Measurements from ENCODE around the gene TFIP11.

Gene TFIP11

DNA sequence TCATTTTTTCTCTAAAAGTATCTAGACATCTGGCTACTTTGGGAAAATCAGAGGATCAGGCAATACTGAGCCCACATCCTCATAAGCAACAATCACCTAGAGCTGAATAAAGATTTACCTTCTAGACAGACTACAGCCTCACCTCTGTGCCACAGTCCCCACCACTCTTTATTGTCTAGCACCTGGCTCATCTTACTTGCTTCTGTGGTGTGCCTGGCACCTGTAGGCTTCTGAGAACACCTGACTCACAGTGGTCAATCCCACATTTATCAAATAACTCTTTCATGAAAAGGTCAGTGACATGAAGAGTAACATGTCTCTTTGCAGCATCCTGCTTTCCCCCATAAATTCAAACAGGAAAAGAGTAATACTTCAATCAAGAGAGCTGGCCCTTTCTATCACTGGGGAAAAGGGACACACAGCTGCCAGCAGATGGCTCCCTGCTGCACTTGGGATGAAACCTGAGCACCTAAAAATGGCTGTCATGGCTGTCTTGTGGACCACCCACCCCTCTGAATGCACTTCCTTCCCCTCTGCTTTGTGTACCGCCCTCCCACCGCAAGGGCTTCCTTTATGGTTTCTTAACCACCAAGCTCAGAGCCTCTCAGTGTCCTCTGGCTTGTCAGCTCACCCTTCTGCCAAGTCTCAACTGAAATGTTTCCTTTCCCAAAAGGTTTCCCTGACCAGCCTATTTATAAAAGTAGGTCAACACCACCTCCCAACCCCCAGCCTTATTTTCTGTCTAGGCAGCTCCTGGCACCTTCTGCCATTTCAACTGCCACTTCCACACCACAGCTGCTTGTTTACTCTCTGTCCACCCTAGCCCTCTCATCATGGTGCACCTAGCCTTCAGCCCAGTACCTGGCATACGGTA is 9.3 kb downstream of the TFIP11 start:
- DNase-seq, result no peak

DNA sequence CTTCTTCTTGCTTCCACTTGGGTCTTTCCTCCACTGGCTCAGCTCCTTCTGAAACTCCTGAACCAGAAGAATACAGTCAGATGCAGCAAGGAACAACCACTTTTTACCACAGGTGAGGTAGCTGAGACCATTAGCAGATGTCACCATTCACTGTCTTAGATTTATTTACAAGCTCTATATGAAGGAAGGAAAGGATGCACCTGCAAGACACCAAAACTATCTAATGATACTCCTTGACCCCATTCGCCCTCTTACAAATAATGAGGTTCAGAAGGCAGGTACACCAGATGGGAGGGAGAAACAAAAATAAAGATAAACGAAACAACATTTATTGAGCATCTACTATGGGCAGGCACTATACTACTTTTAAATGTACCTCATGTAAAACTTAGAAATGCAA is 10.3 kb downstream of the TFIP11 start:
- no peak for DNase-seq

- DNase-seq, result no peak
Observed at GRCh38 chr22:26499188-26499703, 13.0 kb downstream of the TFIP11 start.

GRCh38 chr22:26496456-26496855 is 15.8 kb downstream of the TFIP11 start:
- DNase-seq, result no peak

DNA sequence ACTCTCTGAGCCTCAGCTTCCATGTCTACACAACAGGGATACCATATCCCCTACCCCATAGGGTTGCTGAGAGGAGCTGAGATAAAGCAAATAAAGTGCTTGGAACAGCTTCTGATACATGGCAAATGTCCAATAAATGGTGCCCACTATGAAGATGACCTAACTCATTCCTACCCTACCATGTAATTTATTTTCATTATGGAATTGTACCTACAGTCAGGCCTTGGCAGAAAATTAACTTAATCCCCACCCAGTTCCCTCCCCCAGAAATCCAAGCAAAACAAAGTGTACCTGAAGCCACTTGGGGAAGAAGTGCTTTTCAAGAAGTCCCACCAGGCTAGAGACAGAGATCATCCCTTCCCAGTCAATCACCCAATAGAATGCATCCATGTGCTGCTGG is 17.8 kb downstream of the TFIP11 start:
- DNase-seq, result no peak

GRCh38 chr22:26492220-26492619 is 20.1 kb downstream of the TFIP11 start:
- no peak for DNase-seq

DNA sequence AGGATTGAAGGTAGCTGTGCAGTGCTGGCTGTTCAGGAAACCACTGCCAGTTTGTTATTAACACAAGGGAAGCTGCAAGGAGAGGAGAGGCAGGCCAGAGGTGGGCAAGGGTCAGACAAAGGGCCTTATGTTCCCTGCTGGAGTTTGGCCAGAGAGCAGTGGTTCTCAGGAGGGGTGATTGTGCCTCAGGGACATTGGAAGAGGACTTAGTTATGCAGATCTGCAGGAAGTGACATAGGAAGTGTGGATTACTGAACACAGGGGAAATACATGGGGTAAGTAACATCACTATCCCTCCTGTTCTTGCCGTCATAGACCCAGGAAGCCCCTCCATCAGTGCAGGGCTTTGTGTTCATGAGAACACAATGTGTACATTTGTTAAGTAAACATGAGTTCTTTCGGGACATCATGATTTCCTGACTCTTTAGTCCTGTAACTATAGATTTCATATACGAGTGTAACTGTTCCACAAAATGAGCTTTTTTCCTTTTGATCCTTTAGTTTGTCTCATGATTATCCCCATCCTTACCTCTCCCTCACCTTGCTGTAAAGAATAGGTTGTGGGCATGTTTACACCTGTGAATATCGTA is 22.7 kb downstream of the TFIP11 start:
- DNase-seq, result no peak

DNA sequence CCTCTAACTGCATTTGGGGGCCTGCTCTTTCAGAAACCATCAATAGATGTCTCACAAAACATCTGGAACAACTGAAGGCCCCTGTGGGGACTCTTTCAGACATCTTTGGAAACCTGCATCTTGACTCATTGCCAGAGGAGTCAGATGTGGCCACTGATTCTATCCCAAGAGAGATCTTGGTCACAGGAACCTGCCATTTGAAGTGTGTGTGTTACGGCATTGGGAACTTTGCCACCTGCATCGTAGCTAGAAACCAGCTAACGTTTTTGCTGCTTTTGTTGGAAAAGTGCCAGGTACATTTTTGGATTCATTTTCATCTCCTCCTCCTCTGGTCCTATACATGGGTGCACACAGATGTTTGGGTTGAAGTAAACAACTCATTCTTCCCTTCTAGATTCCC is 24.3 kb downstream of the TFIP11 start:
- DNase-seq, result no peak

GRCh38 chr22:26486394-26486793 is 25.9 kb downstream of the TFIP11 start:
- no peak for DNase-seq

DNA sequence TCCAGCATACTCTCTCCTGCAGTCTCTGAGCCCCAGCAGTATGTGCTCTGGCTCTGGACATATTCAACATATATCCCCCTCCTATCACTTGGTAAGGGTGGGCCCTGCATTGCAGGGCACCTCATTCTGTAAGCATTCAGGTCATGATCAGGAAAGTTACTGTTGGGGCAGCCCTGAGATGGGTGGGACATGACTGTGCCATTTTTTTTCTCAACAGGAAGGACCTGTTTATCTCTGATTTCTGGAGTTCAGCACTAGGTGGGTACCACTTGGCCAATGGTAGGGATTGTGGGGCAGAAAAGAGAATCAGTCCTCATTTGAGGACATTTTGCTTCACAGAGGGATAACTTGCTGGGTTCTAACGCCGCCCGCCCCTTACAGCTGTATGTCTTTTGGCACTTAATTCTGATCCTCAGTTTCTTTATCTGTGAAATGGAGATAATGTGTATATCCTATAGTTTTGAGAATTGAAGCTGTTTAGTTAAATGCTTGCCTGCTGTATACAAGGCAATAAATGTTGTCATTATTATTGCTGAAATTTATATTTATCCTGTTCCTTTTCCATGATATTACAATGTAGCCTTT is 26.4 kb downstream of the TFIP11 start:
- DNase-seq, result no peak

DNA sequence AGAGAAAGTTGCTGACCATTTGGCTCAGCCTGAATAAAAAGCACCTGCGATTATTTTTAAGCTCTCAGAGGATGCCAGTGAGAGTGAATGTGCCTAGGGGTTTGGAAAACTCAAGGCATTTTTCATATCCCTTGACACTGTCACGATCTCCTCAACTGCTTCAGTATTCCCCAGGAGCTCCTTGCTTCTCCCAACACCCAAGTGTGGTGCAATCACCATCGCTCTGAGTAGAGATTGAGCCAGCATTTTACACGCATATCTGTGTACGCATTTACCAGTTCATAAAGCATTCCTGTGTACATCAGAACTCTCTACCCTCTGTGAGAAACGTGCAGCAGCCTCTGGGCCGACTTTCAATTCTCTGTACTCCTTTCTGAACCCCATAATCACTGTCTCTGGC is 27.3 kb downstream of the TFIP11 start:
- DNase-seq, result no peak

DNA sequence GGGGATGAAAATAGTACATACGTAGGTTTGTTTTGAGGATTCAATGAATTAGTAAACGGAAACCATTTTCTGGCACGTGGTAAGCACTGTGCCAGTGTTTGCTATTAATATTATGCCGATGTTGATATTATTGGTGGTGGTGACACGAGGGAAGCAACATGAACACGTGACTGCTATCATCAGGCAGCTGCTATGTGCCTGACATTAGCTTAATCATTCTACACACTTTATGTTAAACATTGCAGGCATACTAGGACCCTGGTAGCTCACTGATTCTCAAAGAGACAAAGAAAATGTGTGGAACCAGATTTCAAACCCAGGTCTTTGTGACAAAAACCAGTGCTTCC is 27.9 kb downstream of the TFIP11 start:
- DNase-seq, result no peak

- DNase-seq, result peak; percentile 66
Observed at GRCh38 chr22:26483439-26484359, 28.6 kb downstream of the TFIP11 start, which contains the start of the genes HPS4 and SRRD. Gene HPS4 (minus strand): TSS chr22:26483783. CDS start chr22:26481762, 2,021 bp downstream. Gene SRRD (plus strand): TSS chr22:26483877. CDS start chr22:26483891, 14 bp downstream.

DNA sequence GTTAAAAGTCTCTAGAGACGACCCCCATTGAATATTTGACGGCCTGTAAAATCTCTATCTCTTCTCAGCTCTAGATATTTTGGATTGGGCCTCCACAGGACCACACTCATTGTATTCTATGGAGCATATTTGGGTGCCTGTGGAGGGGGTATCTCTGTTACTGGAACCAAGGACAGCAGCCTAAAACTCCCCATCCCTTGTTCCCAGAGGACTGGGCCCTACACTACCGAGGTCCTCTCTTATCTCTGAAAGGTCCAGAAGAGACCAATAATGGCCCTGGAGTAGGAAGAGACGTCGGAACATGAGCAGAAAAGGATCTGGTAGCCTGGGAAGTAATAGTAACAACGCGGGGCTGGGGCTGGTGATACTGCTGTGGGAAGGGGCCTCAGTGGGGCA is 29.2 kb downstream of the TFIP11 start:
- DNase-seq, result no peak

GRCh38 chr22:26482161-26482560 is 30.1 kb downstream of the TFIP11 start:
- DNase-seq, result no peak

DNA sequence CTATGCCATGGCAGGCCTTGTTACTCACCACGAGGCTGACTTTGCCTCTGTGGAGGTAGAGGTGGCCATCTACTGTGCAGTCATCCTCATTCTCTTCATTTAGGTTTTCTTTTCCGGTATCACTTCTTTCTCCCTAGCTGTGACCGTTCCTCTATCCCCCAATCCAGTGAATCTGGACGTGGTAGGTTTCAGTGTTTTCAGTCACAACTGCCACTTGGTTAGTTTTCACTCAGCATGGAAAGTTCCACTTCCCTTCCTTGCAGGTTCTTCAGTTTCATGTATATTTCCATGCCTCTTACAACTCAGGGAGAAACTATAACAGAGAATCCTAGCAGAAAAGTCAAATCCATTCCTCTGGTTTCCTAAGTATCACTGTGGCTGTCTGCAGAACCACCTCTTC is 30.6 kb downstream of the TFIP11 start:
- DNase-seq, result no peak

DNA sequence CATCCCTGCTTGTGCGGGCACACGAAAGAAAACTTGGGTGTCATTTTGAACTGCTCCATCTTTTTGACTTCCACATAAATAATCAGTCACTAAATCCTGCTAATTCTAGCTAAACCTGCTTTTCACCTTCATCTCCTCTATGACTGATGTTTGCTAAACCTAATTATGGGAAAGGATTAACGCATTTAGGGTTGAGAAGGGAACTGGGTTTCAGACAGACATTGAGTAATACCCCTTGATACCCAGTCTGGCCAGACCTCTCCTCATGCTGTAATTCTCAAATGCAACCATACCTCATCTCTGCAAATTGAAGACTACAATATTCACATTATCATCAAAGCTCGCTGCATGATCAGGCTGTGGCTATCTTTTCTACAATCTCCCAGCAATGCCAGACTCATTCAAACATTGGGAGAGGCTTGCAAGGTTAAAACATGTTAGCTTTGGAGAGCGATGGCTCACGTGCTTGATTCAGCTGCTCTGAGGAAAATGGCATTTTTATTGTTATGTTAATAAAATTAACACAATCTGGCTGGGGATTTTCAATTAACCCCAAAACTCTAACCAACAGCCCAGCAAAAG is 31.1 kb downstream of the TFIP11 start:
- DNase-seq, result no peak

- no peak for DNase-seq
Observed at GRCh38 chr22:26480611-26480932, 31.7 kb downstream of the TFIP11 start.

DNA sequence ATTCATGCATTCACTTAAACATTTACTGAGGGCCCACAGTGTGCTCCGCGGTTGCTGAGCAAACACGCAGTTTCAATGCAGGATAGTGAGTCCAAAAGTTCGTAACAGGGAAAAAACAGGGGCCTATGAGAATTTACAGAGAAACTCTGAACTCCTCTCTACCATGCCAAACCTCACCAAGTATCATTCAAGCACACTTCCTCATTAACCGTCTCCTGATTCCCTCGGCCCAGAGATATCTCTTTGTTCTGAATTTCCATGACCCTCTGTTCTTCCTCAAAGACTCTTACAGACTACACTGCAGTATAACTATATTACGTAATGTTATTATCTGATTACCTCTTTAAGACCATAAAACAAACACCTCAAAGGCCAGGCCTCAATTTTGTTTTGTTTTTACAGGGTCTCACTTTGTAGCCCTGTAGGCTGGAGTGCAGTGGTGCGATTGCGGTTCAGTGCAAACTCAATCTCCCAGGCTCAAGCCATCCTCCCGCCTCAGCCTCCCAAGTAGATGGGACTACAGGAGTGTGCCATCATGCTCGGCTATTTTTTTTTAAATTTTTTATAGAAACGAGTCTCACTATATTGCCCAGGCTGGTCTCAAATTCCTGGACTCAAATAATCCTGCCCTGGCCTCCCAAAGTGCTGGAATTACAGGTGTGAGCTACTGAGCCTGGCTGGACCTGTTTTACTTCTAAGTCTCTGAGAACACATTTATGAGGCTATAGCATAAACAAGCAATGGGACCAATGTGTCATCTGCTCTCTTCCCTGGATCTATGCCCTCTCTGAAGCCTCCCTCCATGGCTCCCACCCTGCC is 32.3 kb downstream of the TFIP11 start:
- no peak for DNase-seq

GRCh38 chr22:26479043-26479791 is 33.1 kb downstream of the TFIP11 start:
- no peak for DNase-seq

GRCh38 chr22:26477341-26477731 is 34.9 kb downstream of the TFIP11 start:
- DNase-seq, result no peak
